OCI-M2 (cell line): ENCODE results near the gene UNC93A.
"Not testable (repeated sequence)": the region's sequence is repeated elsewhere in the genome, so short reads cannot be mapped to it uniquely, and the experiment has no call there.

Source experiments
- DNase-seq: peaks from one replicate; lab custom pipeline; 2025; ENCODE audit not compliant: unreplicated experiment; lab: John Stamatoyannopoulos, UW

Gene UNC93A

GRCh38 chr6:167338541-167339117, 47.5 kb downstream of the UNC93A start:
- no peak for DNase-seq

- DNase-seq = no peak
Observed at GRCh38 chr6:167341038-167341583, 50.0 kb downstream of the UNC93A start.

GRCh38 chr6:167341665-167342655, 50.8 kb downstream of the UNC93A start:
- DNase-seq = no peak

DNA sequence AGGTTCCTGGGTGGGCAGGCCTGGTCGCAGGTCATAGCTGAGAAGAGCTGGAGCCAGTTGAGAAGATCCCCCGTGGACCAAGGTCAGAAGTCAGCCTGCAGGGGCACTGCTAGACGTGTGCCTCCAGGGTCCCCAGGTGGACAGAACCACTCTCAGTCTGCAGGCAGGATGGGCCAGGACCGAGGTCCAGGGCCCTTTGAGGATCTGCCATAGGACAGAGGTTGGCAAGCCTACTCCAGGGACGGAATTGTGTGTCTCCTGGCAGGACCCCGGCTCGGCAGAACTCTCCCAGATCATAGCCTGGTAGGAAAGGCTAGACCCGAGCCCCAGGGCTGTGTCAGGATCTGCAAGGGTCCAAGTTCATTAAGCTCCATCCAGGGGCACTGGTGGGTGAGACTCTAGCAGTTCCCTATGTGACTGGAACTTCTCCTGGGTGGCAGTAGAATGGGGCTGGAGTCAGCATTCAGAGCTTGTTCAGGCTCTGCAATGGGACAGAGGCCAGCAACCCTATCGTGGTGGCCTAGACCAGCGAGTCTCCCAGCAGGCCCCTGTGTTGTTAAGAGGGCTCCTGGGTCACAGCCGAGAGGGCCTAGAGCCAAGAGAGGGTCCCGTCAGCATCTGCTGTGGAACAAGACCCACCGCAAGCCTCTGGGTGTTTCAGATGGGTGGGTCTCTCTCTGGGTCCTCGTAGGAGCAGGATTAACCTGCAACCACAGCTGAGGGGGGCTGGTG, 51.9 kb downstream of the UNC93A start:
- DNase-seq = no peak

- no peak for DNase-seq
Observed at GRCh38 chr6:167345348-167345747, 54.2 kb downstream of the UNC93A start.

- no peak for DNase-seq
Observed at GRCh38 chr6:167345960-167346359, 54.8 kb downstream of the UNC93A start.

- DNase-seq = no peak
Observed at GRCh38 chr6:167347226-167347625, 56.1 kb downstream of the UNC93A start.

- DNase-seq = no peak
Observed at GRCh38 chr6:167349631-167350274, 58.6 kb downstream of the UNC93A start.

GRCh38 chr6:167350275-167350696, 59.2 kb downstream of the UNC93A start:
- DNase-seq = no peak

DNA sequence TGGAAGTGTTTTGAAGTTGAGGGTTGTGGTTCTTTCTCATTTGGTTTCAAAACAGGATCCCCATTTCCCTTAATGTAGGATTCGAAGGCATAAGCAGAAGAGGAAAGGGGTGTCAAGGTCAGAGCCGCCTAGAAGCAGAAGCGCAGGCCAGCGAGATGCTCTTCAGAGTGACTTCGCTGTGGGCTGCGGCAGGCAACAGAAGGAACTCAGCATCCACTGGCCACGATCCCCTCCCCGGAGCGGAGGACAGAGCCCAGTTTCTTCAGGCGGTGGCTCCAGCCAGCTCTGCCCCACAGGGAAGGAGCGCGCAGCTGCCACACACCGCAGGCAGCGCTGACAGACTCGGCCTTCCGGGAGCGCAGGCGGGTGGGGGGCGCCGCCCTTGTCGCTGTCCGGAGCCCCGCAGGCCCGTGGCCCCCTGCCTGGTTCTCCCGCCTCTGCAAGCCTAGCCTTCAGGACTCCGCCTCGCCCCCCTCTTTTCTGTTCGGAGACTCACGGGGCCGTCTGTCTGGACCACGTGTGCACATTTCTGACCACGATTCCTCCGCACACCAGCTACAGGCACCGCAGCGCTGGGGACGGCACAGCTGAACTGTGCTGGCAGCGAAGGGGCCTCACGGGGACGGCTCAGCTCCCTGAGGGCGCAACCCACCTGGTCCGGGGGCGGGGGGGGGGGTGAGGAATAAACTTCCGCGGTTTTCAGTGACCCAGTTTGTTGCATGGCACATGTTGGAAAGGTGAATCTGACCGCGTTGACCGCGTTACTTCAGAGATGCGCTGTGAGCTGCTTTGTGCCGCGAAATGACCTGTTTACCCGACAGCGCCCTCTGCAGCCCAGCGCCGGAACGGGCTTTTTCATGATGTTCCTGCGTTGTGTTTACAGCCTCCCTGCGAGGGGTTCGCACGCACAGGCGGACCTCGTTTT, 59.9 kb downstream of the UNC93A start:
- DNase-seq = no peak

- no peak for DNase-seq
Observed at GRCh38 chr6:167351656-167352345, 60.7 kb downstream of the UNC93A start.

- no peak for DNase-seq
Observed at GRCh38 chr6:167356874-167357273, 65.8 kb downstream of the UNC93A start.

DNA sequence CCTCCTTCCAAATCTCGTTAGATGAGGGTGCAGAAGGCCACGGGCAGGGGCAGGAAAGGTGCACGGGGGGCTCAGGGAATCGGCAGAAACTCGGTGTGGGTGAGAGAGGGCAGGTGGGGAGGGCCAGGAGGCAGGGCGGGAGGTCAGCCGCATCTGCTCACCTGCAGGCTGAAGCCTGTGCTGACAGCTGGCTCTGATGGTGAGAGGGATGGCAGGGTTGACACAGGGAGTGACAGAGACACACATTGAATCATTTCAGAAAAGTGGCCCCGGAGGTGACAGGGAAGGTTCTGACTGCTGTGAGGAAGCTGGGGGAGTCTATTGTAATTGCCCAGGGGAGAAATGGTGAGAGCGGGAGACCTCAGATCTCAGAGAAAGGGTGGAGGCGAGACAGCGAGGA, 67.3 kb downstream of the UNC93A start:
- DNase-seq = not testable (repeated sequence)

GRCh38 chr6:167361170-167361569, 70.1 kb downstream of the UNC93A start:
- DNase-seq = not testable (repeated sequence)
